ENCODE results near the gene LRRC61. TPM values are rescaled to one million over a fixed set of nuclear protein-coding genes. Genes with fewer than 3 reads are reported as not detected.

Gene LRRC61
- total and polyA plus RNA-seq, 2 of the 13 experiments (the other 11 are each of a cell fraction or from before 2014, with no cell fraction given) = 33.0 to 34.8 TPM

- TF ChIP-seq ZBTB10 (CRISPR knock-in tag; IDR thresholded peaks at IDR 0.05; ENCODE audit: borderline replicate concordance) (no peak), ZXDC (CRISPR knock-in tag; IDR thresholded peaks at IDR 0.05) (no peak), ZNF547 (CRISPR knock-in tag; IDR thresholded peaks at IDR 0.05) (no peak), ZNF777 (CRISPR knock-in tag; IDR thresholded peaks at IDR 0.05) (no peak; the same call in 1 of the 2 replicates), RAD21 (CRISPR knock-in tag; IDR thresholded peaks at IDR 0.05) (no peak), SETDB1 (CRISPR knock-in tag; IDR thresholded peaks at IDR 0.05; ENCODE audit: borderline replicate concordance) (no peak), FOXM1 (CRISPR knock-in tag; IDR thresholded peaks at IDR 0.05) (no peak), SRSF9 (IDR thresholded peaks at IDR 0.05; ENCODE audit: borderline replicate concordance, insufficient read depth, low read depth, low read length, poor library complexity, severe bottlenecking) (no peak), SAP130 (CRISPR knock-in tag; IDR thresholded peaks at IDR 0.05; ENCODE audit: low read depth) (no peak), KIAA2018 (CRISPR knock-in tag; IDR thresholded peaks at IDR 0.05; ENCODE audit: borderline replicate concordance) (no peak), NCOA2 (CRISPR knock-in tag; IDR thresholded peaks at IDR 0.05) (no peak), ARID3A (IDR thresholded peaks at IDR 0.05; ENCODE audit: low read depth, low read length) (no peak), YEATS2 (CRISPR knock-in tag; IDR thresholded peaks at IDR 0.05; ENCODE audit: borderline replicate concordance) (no peak), AHR (CRISPR knock-in tag; IDR thresholded peaks at IDR 0.05) (no peak), SPEN (CRISPR knock-in tag; IDR thresholded peaks at IDR 0.05; ENCODE audit: low read depth) (no peak)
These were observed 17.7 kb downstream of the LRRC61 start (continued) for GRCh38 chr7:150340875-150341262.

Data from HepG2 (cell line).